Activated CD8-positive, alpha-beta memory T cell treated with anti-CD3 and anti-CD28 coated beads, Interleukin-2, amount 50 U/mL, for 1 hour (primary cell): Measurements from ENCODE around the gene YAP1.

Source experiments
- DNase-seq: peaks from one replicate; pipeline ENCODE4 v3.0.0-alpha.2; 2020; ENCODE audit errors: extremely low read depth

YAP1 gene

GRCh38 chr11:102109896-102110760 lies at the start of gene YAP1:
TSS of gene YAP1 (plus strand) at chr11:102110447. CDS start at chr11:102110849, 402 bp downstream.
- peak; percentile 4 for DNase-seq

- no peak for DNase-seq
Measured at GRCh38 chr11:102061276-102061675, 49.0 kb upstream of the YAP1 start.

GRCh38 chr11:102062106-102062505 lies 48.1 kb upstream of the YAP1 start:
- DNase-seq = no peak

DNA sequence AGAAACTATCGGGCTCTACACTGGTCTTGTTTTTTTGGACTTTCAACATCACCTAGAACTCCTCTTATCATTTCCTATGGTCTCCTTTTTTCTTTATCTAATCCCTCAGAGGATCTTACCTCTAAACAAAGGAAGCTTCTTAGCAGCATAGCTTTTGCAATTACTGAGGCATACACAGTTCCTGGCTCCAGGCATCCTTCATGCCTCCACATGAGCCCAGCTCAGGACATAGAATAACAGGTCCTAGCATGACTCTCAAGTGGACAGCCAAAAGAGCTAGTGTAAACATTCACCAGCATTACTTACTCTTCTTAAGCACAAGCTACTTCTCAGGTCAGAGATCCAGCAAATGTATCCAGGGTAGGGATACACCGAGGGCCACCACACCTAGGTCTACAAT lies 45.9 kb upstream of the YAP1 start:
- DNase-seq = no peak

GRCh38 chr11:102070766-102071165 lies 39.5 kb upstream of the YAP1 start:
- no peak for DNase-seq

DNA sequence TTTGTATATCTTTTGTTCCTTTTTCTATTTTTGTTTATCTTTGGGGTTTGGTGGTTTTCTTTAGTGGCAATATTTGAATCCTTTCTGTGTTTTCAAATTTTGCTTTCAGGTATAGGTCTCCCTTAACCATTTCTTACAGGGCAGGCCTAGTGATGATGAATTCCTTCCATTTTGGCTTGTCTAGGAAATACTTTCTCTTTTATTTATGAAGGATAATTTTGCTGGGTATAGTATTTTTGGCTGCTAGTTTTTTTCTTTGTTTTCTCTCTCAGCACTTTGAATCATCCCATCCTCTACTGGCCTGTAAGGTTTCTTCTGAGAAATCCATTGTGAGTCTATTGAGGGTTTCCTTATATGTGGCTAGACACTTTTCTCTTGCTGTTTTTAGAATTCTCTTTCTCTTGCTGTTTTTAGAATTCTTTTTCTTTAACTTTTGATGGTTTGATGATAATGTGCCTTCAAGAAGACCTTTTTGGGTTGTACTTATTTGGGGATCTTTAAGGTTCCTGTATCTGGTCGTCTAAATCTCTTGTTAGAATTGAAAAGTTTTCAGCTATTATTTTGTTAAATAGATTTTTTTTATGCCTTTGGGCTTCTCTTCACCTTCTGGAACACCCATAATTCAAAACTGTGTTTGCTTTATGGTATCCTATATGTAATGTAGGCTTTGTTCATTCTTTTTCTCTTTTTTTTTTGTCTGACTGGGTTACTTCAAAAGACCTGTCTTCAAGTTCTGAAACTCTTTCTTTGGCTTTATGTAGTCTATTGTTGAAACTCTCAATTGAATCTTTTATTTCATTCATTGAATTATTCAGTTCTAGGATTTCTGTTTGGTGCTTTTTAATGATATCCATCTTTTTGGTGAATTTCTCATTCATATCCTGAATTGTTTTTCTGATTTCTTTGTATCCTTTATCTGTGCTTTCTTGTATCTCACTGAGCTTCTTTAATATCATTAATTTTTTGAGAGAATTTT lies 38.5 kb upstream of the YAP1 start:
- no peak for DNase-seq

- DNase-seq = no peak
Measured at GRCh38 chr11:102073253-102073652, 37.0 kb upstream of the YAP1 start.

DNA sequence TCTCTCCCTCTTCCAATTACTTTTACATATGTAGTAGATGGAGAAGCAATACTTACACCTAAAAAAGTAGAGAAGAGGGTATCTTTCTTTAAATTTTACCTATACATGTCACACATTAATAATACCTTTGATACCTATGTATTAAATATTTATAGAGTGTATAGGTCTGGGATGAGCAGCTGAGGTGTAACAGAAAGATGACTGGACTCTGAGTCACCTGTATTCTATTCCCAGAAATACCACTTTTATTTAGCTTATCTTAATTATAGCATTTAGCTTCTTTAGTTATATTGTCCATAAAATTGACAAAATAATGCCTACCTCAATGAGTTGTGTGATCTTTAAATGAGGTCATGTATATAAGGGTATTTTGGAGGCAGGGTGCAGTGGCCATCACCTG lies 30.6 kb upstream of the YAP1 start:
- no peak for DNase-seq

DNA sequence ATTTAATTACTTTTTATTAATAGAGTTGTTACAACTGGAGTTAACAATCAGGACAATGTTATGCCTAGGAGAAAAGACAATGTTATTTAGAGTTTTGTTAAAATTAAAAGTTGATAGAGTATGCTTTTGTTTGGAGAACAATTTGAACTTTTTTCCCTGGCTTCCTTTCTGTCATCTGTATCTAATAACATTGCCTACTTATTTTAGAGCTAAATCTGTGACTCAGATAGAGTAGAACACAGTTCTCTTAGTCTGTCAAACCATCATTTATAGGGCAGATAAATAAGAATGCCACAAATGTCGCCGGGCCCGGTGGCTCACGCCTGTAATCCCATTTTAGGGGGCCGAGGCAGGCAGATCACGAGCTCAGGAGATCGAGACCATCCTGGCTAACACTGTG lies 28.9 kb upstream of the YAP1 start:
- no peak for DNase-seq

- DNase-seq = no peak
Measured at GRCh38 chr11:102085864-102086551, 24.2 kb upstream of the YAP1 start.

- DNase-seq = no peak
Measured at GRCh38 chr11:102097186-102097585, 13.1 kb upstream of the YAP1 start.

DNA sequence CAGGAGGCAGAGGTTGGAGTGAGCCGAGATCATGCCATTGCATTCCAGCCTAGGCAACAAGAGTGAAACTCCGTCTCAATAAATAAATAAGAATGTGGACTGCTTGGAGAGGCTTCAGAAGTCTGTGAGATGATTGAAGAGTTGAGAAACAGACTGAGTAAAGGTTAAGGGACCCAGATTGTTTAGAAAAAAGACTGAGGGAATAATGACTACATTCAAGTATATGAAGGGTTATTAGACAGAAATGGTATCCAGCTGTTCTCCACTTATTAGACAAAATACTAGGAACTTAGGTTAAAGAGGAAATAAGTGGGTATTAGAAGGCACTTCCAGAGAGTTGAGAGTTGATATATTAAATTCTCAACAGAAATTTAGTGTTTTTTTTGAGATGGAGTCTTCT lies 10.5 kb upstream of the YAP1 start:
- DNase-seq = no peak

GRCh38 chr11:102108734-102109440 lies 1.4 kb upstream of the YAP1 start:
- DNase-seq = no peak

GRCh38 chr11:102110761-102111010 lies 439 bp downstream of the YAP1 start:
- no peak for DNase-seq

DNA sequence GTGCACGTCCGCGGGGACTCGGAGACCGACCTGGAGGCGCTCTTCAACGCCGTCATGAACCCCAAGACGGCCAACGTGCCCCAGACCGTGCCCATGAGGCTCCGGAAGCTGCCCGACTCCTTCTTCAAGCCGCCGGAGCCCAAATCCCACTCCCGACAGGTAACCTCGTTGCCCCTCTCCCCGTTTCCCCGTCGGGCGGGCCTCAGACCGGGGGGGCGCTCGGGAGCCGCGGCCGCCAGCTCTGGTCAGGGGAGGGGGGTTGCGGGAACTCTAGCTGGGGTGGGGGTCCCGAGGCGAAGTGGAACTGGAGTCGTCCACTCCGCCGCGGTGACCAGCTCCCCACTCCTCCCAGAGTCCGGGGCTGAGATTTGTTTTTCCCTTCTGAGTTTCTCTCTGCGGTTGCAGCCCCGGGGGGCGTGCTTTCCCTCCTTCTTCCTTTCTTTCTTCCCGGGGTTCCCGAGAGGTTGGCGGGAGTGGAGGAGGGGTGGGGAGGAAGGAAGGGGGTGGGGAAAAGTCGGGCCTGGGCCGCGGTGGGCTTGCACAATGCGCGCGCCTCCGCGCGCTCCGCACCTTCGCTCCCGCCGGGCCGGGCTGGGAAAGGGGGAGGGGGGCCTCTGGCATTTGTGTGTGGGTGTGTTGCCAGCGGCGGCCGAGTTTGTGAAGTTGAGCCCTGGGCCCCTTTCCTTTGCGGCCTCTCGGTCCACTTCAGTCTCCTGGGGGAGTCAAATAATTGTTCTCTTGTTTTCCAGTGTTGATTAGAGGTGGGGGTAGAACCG lies 952 bp downstream of the YAP1 start:
- DNase-seq = no peak

DNA sequence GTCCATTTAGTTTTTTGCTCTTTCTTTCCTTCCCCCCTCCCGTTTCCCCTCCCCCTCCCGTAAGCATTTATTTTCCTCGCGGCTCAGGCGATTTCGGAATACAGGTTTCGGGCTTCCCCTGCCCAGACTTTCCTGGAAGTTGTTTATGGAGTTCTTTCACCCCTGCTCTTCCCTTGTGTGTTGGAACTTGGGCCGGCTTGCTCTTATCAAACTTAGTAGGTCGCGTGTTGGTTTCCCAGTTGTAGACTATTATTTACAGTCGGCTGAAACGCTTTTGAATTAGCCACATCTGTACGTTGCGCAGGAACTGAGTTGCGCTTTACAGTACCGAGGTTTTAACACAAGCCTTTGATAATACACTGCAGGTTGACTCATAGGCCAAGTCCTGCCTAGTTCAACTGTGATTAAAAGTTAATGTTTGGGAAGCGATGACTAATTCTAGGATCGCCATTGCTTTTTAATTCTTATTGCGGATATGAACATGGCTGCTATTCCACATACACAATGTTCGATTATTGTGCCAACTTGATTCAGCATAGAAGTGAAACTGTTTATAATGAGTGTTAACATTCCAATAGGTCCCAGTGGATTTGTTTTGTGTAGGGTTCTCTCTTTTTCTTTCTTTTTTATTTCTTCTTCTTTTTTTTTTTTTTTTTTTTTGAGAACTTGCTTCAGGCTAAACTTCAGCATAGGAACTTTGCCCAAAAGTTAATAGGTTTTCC lies 1.7 kb downstream of the YAP1 start:
- peak; percentile 4 for DNase-seq

GRCh38 chr11:102112509-102112821 lies 2.2 kb downstream of the YAP1 start:
- DNase-seq = no peak

DNA sequence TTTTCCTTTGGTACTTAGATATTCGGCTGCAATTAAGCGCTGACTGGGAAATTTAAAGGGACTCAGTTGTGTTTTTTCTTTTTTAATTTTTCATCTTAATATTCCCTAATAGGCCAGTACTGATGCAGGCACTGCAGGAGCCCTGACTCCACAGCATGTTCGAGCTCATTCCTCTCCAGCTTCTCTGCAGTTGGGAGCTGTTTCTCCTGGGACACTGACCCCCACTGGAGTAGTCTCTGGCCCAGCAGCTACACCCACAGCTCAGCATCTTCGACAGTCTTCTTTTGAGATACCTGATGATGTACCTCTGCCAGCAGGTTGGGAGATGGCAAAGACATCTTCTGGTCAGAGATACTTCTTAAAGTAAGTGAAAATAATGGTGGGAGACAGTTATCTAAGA lies 3.8 kb downstream of the YAP1 start:
- no peak for DNase-seq

- no peak for DNase-seq
Measured at GRCh38 chr11:102115557-102115956, 5.3 kb downstream of the YAP1 start.

- no peak for DNase-seq
Measured at GRCh38 chr11:102116453-102117205, 6.4 kb downstream of the YAP1 start.
